Measurements from ENCODE around the gene TYW3.

TYW3 gene

DNA sequence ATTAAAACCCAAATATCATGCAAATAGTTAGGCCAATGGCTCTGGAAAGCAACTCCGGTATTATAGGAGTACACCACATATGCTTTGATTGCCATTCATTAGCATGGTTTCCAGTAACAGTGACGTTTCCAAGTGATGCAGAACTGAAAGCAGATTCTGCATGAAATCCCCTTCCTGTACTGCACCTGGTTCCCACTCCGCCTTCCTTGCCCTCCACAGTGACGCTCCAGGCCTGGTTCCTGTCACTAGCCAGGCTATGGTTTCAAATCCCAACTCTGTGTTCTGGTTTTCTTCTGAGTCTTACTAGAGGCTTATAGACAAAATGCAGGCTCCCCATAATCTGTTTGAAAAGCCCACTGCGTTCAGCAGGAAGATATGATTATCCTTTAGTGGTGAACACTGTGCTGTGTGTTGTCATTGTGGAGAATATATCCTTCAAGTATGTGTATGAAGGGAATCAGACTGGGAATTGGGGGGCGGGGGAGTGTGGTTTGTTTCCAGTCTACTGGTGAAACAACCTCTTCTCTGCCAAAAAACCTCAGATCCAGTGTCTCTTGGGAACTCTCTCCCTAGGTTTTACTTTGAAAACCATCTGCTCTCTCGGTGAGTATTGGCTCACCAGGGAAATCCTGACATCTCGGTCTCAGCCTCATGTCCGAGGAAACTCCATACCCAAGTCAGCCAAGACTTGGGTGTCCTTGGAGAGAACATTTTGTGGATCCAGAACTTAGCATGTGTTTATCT is 78.7 kb downstream of the TYW3 start:
- H3K9me3 ChIP-seq (ENCODE audit: control insufficient read depth in 1 of 2, low read length in 2 of 2): no peaks in the 10 kb centered on the region
- H3K4me3 ChIP-seq (ENCODE audit: low read depth in 1 of 2, low read length in 2 of 2): no peak overlapping the region
- no peaks in the 10 kb centered on the region for H3K27me3 ChIP-seq (ENCODE audit: low read depth, low read length)
- no peak overlapping the region for H3K27ac ChIP-seq (ENCODE audit: low read length)
- H3K4me1 ChIP-seq (ENCODE audit: control insufficient read depth in 1 of 2, insufficient read depth in 2 of 2, low read length in 2 of 2): no peaks in the 10 kb centered on the region
- H3K36me3 ChIP-seq (ENCODE audit: control insufficient read depth in 1 of 2, insufficient read depth in 2 of 2, low read length in 2 of 2): no peaks in the 10 kb centered on the region

DNA sequence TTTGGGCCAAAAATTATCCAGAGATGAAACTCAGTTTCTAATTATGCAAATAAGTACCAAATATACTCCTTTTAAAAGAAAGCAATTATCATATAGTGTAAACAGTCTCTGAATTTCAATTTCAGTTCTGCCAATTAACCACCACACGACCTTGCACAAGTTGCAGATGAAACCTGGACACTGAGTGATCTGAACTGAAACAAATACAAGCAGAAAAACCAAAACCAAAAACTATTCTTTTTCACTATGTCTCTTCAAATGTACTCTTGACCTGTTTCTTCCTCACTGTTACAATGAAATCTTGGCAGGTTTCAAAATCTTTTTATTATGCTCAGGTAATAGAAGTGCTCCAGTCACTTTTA is 79.2 kb downstream of the TYW3 start:
- Histone ChIP-seq H3K9me3 (ENCODE audit: control insufficient read depth in 1 of 2, low read length in 2 of 2) (no peaks in the 10 kb centered on the region), H3K27me3 (ENCODE audit: low read depth, low read length) (no peaks in the 10 kb centered on the region), H3K4me1 (ENCODE audit: control insufficient read depth in 1 of 2, insufficient read depth in 2 of 2, low read length in 2 of 2) (no peaks in the 10 kb centered on the region), H3K36me3 (ENCODE audit: control insufficient read depth in 1 of 2, insufficient read depth in 2 of 2, low read length in 2 of 2) (no peaks in the 10 kb centered on the region), H3K4me3 (ENCODE audit: low read depth in 1 of 2, low read length in 2 of 2) (no peak overlapping the region), H3K27ac (ENCODE audit: low read length) (no peak overlapping the region)
